ENCODE results near the gene INTS11. TPM values are rescaled to one million over a fixed set of nuclear protein-coding genes. Genes with fewer than 3 reads are reported as not detected.

INTS11 gene
- total and polyA plus RNA-seq, 2 donors from 2014 or later = 73.6 to 100 TPM

GRCh38 chr1:1336446-1336845 is 12.0 kb upstream of the INTS11 start:
- FAIRE-seq = no peak

DNA sequence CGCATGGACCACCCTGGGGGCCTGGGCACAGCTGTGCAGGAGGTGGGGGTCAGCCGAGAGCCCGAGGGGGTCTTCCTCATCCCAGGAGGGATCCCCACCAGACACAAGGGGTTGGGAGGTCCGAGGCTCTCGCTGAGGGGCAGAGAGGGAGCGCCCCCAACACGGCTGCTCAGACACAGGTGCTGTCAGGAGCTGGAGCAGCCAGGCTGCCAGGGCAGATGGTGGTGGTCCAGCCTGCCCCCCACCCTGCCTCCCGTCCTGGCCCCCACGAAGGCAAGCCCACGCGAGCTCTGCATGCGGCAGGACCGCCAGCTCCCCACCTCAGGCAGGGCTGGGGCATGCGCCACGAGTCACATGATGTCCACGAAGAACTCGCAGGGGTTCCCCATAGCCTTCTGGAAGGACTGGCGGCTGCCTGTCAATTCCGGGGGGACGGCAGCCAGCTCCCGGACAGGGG is 11.4 kb upstream of the INTS11 start:
- FAIRE-seq = no peak
- H3K27me3 ChIP-seq (ENCODE audit: control insufficient read depth, insufficient read depth, low read length) = no peaks in the 10 kb centered on the region
- intact Hi-C loops (cut with DNase I) = no loop called here
- no peaks in the 10 kb centered on the region for H3K4me1 ChIP-seq (ENCODE audit: control insufficient read depth in 2 of 3, insufficient read depth in 2 of 3, low read depth in 1 of 3, low read length in 3 of 3)
- no peaks in the 10 kb centered on the region for H3K9me3 ChIP-seq (ENCODE audit: control insufficient read depth in 2 of 3, insufficient read depth in 1 of 3, low read length in 3 of 3)
- DNase-seq = no peak
- H3K36me3 ChIP-seq (ENCODE audit: control insufficient read depth in 2 of 3, insufficient read depth in 3 of 3, low read length in 3 of 3) = peaks cover 0 to 8% (median 4%) of the 10 kb centered on the region in 3 donors
- H3K27ac ChIP-seq (ENCODE audit: low read depth in 2 of 2, low read length in 2 of 2) = no peak overlapping the region
- no peak overlapping the region for H3K4me3 ChIP-seq (ENCODE audit: low read length in 3 of 3)
- no peak for TF ChIP-seq CTCF (IDR thresholded peaks at IDR 0.05; ENCODE audit: borderline replicate concordance, extremely low read depth, insufficient read depth)
- H3K9ac ChIP-seq (ENCODE audit: low read length in 3 of 3) = no peak overlapping the region

More at GRCh38 chr1:1336446-1336845, 12.0 kb upstream of the INTS11 start:
- no peak overlapping the region for H3K4me3 ChIP-seq (ENCODE audit: low read length in 3 of 3)
- TF ChIP-seq CTCF (IDR thresholded peaks at IDR 0.05; ENCODE audit: borderline replicate concordance, extremely low read depth, insufficient read depth) = no peak
- no peaks in the 10 kb centered on the region for H3K27me3 ChIP-seq (ENCODE audit: control insufficient read depth, insufficient read depth, low read length)
- peaks cover 4 to 14% (median 10%) of the 10 kb centered on the region in 3 donors for H3K36me3 ChIP-seq (ENCODE audit: control insufficient read depth in 2 of 3, insufficient read depth in 3 of 3, low read length in 3 of 3)
- DNase-seq = no peak
- H3K9me3 ChIP-seq (ENCODE audit: control insufficient read depth in 2 of 3, insufficient read depth in 1 of 3, low read length in 3 of 3) = no peaks in the 10 kb centered on the region
- intact Hi-C loops (cut with DNase I) = no loop called here
- no peaks in the 10 kb centered on the region for H3K4me1 ChIP-seq (ENCODE audit: control insufficient read depth in 2 of 3, insufficient read depth in 2 of 3, low read depth in 1 of 3, low read length in 3 of 3)
- no peak overlapping the region for H3K9ac ChIP-seq (ENCODE audit: low read length in 3 of 3)
- H3K27ac ChIP-seq (ENCODE audit: low read depth in 2 of 2, low read length in 2 of 2) = no peak overlapping the region

DNA sequence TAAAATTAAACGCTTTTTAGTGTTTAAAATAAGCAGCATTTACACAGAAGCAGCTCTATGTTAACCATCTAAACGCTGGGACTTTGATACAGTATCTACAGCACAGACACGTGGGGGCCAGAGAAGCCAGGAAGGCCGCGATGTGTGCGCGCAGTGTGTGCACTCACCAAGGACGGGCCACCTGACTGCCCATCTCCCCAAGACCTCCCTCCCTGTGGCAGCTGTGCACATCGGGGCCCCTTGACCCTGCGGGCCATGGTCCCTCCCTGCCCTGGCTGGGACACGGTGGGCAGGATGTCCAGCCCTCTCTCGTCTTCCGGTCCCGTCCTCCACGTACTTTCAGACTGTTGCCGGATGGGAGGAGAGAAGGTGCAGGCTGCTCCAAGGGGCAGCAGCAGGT is 10.8 kb upstream of the INTS11 start:
- no peak for TF ChIP-seq CTCF (IDR thresholded peaks at IDR 0.05; ENCODE audit: borderline replicate concordance, extremely low read depth, insufficient read depth)
- peaks cover 0 to 3% (median 0%) of the 10 kb centered on the region in 3 donors for H3K36me3 ChIP-seq (ENCODE audit: control insufficient read depth in 2 of 3, insufficient read depth in 3 of 3, low read length in 3 of 3)
- DNase-seq (no peak), FAIRE-seq (no peak)
- H3K4me1 ChIP-seq (ENCODE audit: control insufficient read depth in 2 of 3, insufficient read depth in 2 of 3, low read depth in 1 of 3, low read length in 3 of 3) = no peaks in the 10 kb centered on the region
- no peak overlapping the region for H3K4me3 ChIP-seq (ENCODE audit: low read length in 3 of 3)
- no peaks in the 10 kb centered on the region for H3K9me3 ChIP-seq (ENCODE audit: control insufficient read depth in 2 of 3, insufficient read depth in 1 of 3, low read length in 3 of 3)
- H3K27ac ChIP-seq (ENCODE audit: low read depth in 2 of 2, low read length in 2 of 2) = no peak overlapping the region
- H3K9ac ChIP-seq (ENCODE audit: low read length in 3 of 3) = no peak overlapping the region
- H3K27me3 ChIP-seq (ENCODE audit: control insufficient read depth, insufficient read depth, low read length) = no peaks in the 10 kb centered on the region
- intact Hi-C loops (cut with DNase I) = no loop called here

- FAIRE-seq (no peak), DNase-seq (peak in 4 of 5 donors; percentile 76 to 85 (median 82))
- no peaks in the 10 kb centered on the region for H3K4me1 ChIP-seq (ENCODE audit: control insufficient read depth in 2 of 3, insufficient read depth in 2 of 3, low read depth in 1 of 3, low read length in 3 of 3)
- no peak overlapping the region for H3K9ac ChIP-seq (ENCODE audit: low read length in 3 of 3)
- peaks cover 0 to 3% (median 0%) of the 10 kb centered on the region in 3 donors for H3K36me3 ChIP-seq (ENCODE audit: control insufficient read depth in 2 of 3, insufficient read depth in 3 of 3, low read length in 3 of 3)
- no peak overlapping the region for H3K27ac ChIP-seq (ENCODE audit: low read depth in 2 of 2, low read length in 2 of 2)
- TF ChIP-seq CTCF (IDR thresholded peaks at IDR 0.05; ENCODE audit: borderline replicate concordance, extremely low read depth, insufficient read depth) = no peak
- H3K4me3 ChIP-seq (ENCODE audit: low read length in 3 of 3) = no peak overlapping the region
- H3K27me3 ChIP-seq (ENCODE audit: control insufficient read depth, insufficient read depth, low read length) = no peaks in the 10 kb centered on the region
- H3K9me3 ChIP-seq (ENCODE audit: control insufficient read depth in 2 of 3, insufficient read depth in 1 of 3, low read length in 3 of 3) = peaks cover 0 to under 1% (median 0%) of the 10 kb centered on the region in 3 donors
- intact Hi-C loops (cut with DNase I) = no loop called here
Measured at GRCh38 chr1:1334835-1335234, 10.4 kb upstream of the INTS11 start.
